HepG2 (cell line): ENCODE measurements around the gene CREBBP. TPM values are rescaled to one million over a fixed set of nuclear protein-coding genes. Genes with fewer than 3 reads are reported as not detected.

Source experiments
- ATF6 ChIP-seq: sonication (generic); formaldehyde crosslinking; conservative IDR thresholded peaks from 2 replicates; pipeline ENCODE4 v1.4.0; 2020; ENCODE audit warnings: missing genetic modification reagents
- BORCS8-MEF2B ChIP-seq: sonication (generic); formaldehyde crosslinking; IDR thresholded peaks from 2 replicates; pipeline ENCODE4 v1.8.0; 2022; ENCODE audit warnings: mild to moderate bottlenecking, missing genetic modification reagents
- ETV6 ChIP-seq: sonication (generic); formaldehyde crosslinking; conservative IDR thresholded peaks from 2 replicates; pipeline ENCODE4 v1.4.0; 2020; ENCODE audit warnings: missing genetic modification reagents
- IRF9 ChIP-seq: sonication (generic); formaldehyde crosslinking; IDR thresholded peaks from 2 replicates; pipeline ENCODE4 v1.8.0; 2022; ENCODE audit warnings: missing genetic modification reagents, mild to moderate bottlenecking, borderline replicate concordance
- ISX ChIP-seq: sonication (generic); formaldehyde crosslinking; conservative IDR thresholded peaks from 2 replicates; pipeline ENCODE4 v1.5.0; 2020; ENCODE audit warnings: missing genetic modification reagents
- KLF11 ChIP-seq: IDR thresholded peaks from 2 replicates; pipeline ENCODE4 v1.6.1; 2016; ENCODE audit warnings: missing compliant biosample characterization
- PHF8 ChIP-seq: sonication (generic); formaldehyde crosslinking; IDR thresholded peaks from 2 replicates; pipeline ENCODE4 v1.5.0; 2020; ENCODE audit warnings: missing genetic modification reagents
- PRPF4 ChIP-seq: fragments of 200-400 bp; formaldehyde crosslinking; IDR thresholded peaks from 2 replicates; pipeline ENCODE4 v1.6.1; 2016; ENCODE audit warnings: low read length, low read depth; ENCODE audit not compliant: poor library complexity, severe bottlenecking
- RBFOX2 ChIP-seq: fragments of 200-400 bp; formaldehyde crosslinking; IDR thresholded peaks from 2 replicates; pipeline ENCODE4 v1.6.1; 2017; ENCODE audit warnings: low read depth, mild to moderate bottlenecking, low read length
- RBM22 ChIP-seq: fragments of 200-400 bp; formaldehyde crosslinking; optimal IDR thresholded peaks from 2 replicates; pipeline ENCODE3; 2017; ENCODE audit warnings: mild to moderate bottlenecking, low read length, moderate library complexity
- SP2 ChIP-seq: sonication (generic); formaldehyde crosslinking; IDR thresholded peaks from 2 replicates; pipeline ENCODE4 v1.5.1; 2020; ENCODE audit warnings: mild to moderate bottlenecking, missing genetic modification reagents
- TFE3 ChIP-seq: IDR thresholded peaks from 2 replicates; pipeline ENCODE4 v1.6.1; 2016
- TSC22D2 ChIP-seq: sonication (generic); formaldehyde crosslinking; IDR thresholded peaks from 2 replicates; pipeline ENCODE4 v1.5.1; 2020; ENCODE audit warnings: missing genetic modification reagents, mild to moderate bottlenecking, borderline replicate concordance
- U2AF2 ChIP-seq: fragments of 200-400 bp; formaldehyde crosslinking; IDR thresholded peaks from 2 replicates; pipeline ENCODE4 v1.6.1; 2017; ENCODE audit warnings: low read depth, mild to moderate bottlenecking, low read length
- ZBTB26 ChIP-seq: IDR thresholded peaks from 2 replicates; pipeline ENCODE4 v1.6.1; 2016; ENCODE audit warnings: missing compliant biosample characterization, missing genetic modification reagents, borderline replicate concordance
- ZBTB7B ChIP-seq: sonication (generic); formaldehyde crosslinking; IDR thresholded peaks from 2 replicates; pipeline ENCODE4 v1.4.0; 2020; ENCODE audit warnings: missing genetic modification reagents
- ZNF335 ChIP-seq: sonication (generic); formaldehyde crosslinking; IDR thresholded peaks from 2 replicates; pipeline ENCODE4 v1.4.0; 2020; ENCODE audit warnings: missing genetic modification reagents
- ZNF432 ChIP-seq: sonication (generic); formaldehyde crosslinking; IDR thresholded peaks from 2 replicates; pipeline ENCODE4 v1.5.0; 2020; ENCODE audit warnings: missing genetic modification reagents, mild to moderate bottlenecking, borderline replicate concordance
- ZNF546 ChIP-seq: sonication (generic); formaldehyde crosslinking; conservative IDR thresholded peaks from 2 replicates; pipeline ENCODE4 v1.8.1; 2023; ENCODE audit warnings: mild to moderate bottlenecking, missing genetic modification reagents
- ZNF703 ChIP-seq: sonication (generic); formaldehyde crosslinking; IDR thresholded peaks from 2 replicates; pipeline ENCODE4 v1.5.1; 2020; ENCODE audit warnings: missing genetic modification reagents, mild to moderate bottlenecking, moderate library complexity, borderline replicate concordance
- ZNF770 ChIP-seq: sonication (generic); formaldehyde crosslinking; IDR thresholded peaks from 2 replicates; pipeline ENCODE4 v1.5.0; 2020; ENCODE audit warnings: mild to moderate bottlenecking, missing genetic modification reagents
- ZNF792 ChIP-seq: IDR thresholded peaks from 2 replicates; pipeline ENCODE4 v1.6.1; 2016
- polyA plus RNA-seq, 8 experiments: library from polyadenylated mRNA; depleted of rRNA in 3 of 8; stranded (reverse) in 7 of 8; unstranded in 1 of 8; fragments of >200 nt; fragmentation: Illumina TruSeq in 4 of 8; extraction: Trizol in 4 of 8; gene quantifications; 2 replicates each; pipeline versions ENCODE4 v1.2.1 to v1.2.3, GENCODE V29; 2011 to 2016; ENCODE audit warnings: low read depth in 4 of 8, missing spikeins in 1 of 8, mixed read lengths in 1 of 8; ENCODE audit not compliant: insufficient read depth in 1 of 8
- total RNA-seq, 5 experiments: library from RNA; depleted of rRNA; stranded (reverse); fragments of >200 nt; fragmentation: Illumina TruSeq; extraction: Trizol; gene quantifications; 2 replicates each; pipeline ENCODE4 v1.2.3, GENCODE V29; 2016; ENCODE audit warnings: low read depth in 1 of 5

CREBBP gene
- total and polyA plus RNA-seq, 2 of the 13 experiments (the other 11 are each of a cell fraction or from before 2014, with no cell fraction given), result 5.3 to 10.4 TPM

- TF ChIP-seq RBM22 (no peak), ZBTB7B (no peak), KLF11 (CRISPR knock-in tag) (0 out of 2 replicates have a peak, but pooled peaks have one; percentile 27), ZNF770 (no peak), ZNF792 (peak; percentile 39; the same call in 1 of the 2 replicates), ZNF432 (no peak), PHF8 (CRISPR knock-in tag) (no peak), RBFOX2 (no peak), PRPF4 (no peak), BORCS8-MEF2B (no peak), ISX (no peak), U2AF2 (no peak), ZNF546 (CRISPR knock-in tag) (no peak), ATF6 (no peak), ZNF335 (CRISPR knock-in tag) (no peak; the same call in 1 of the 2 replicates), TFE3 (CRISPR knock-in tag) (peak; percentile 13; the same call in 1 of the 2 replicates), ZNF703 (CRISPR knock-in tag) (no peak), TSC22D2 (CRISPR knock-in tag) (no peak), ZBTB26 (CRISPR knock-in tag) (no peak), ETV6 (CRISPR knock-in tag) (no peak), IRF9 (CRISPR knock-in tag) (no peak), SP2 (no peak)
Measured at GRCh38 chr16:3857189-3858043, 23.1 kb downstream of the CREBBP start (continued).
